Fibroblast of villous mesenchyme (primary cell): ENCODE results near the gene ALDH3B1. TPM values are rescaled to one million over a fixed set of nuclear protein-coding genes. Genes with fewer than 3 reads are reported as not detected.

Experiments used
- small RNA-seq: library from RNA; depleted of rRNA; stranded (forward); fragments of <200 nt; gene quantifications from one replicate; pipeline ENCODE3, GENCODE V24; 2012
- total RNA-seq: library from RNA; depleted of rRNA; stranded (reverse); fragments of >200 nt; gene quantifications from 2 replicates; pipeline ENCODE4 v1.2.3, GENCODE V29; 2012

The ALDH3B1 gene
- total RNA-seq, 1 donor = 20.7 TPM

Small RNA genes lying within 50 kb of the gene (small RNA-seq; reads per million reads assigned to genes)
- gene MIR6753 = not detected

Other genes starting within 250 kb of the ALDH3B1 start
- gene UNC93B1, start 6.2 kb upstream of the ALDH3B1 start, total RNA-seq = 14.7 and 17.7 TPM in 2 replicates
- gene NDUFS8, start 20.4 kb downstream of the ALDH3B1 start, total RNA-seq = 85.9 and 128 TPM in 2 replicates
- 134 and 152 TPM in 2 replicates for gene TCIRG1, start 28.7 kb downstream of the ALDH3B1 start, total RNA-seq
- gene CHKA, start 111.1 kb downstream of the ALDH3B1 start, total RNA-seq = 10.8 and 11.9 TPM in 2 replicates
- gene KMT5B, start 203.0 kb downstream of the ALDH3B1 start, total RNA-seq = 20.0 and 29.4 TPM in 2 replicates